MM.1S (cell line): Measurements from ENCODE around the gene FAF2.
"Not testable (repeated sequence)": the region's sequence is repeated elsewhere in the genome, so short reads cannot be mapped to it uniquely, and the experiment has no call there.

Source experiments
- EZH2 ChIP-seq: fragments of 300-600 bp; sonication (generic); optimal IDR thresholded peaks from 2 replicates; pipeline ENCODE3; 2017; ENCODE audit warnings: low read depth, mild to moderate bottlenecking, antibody characterized with exemption, low read length, mixed read lengths
- EZH2phosphoT487 ChIP-seq: fragments of 300-600 bp; sonication (generic); IDR thresholded peaks from 2 replicates; pipeline ENCODE4 v1.6.1; 2018; ENCODE audit warnings: antibody characterized with exemption, low read length
- TF ChIP-seq, protein P1 (sequence below): fragments of 300-600 bp; sonication (generic); IDR thresholded peaks from 2 replicates; pipeline ENCODE4 v1.5.1; 2016; ENCODE audit warnings: antibody characterized with exemption, low read length, mixed read lengths

GRCh38 chr5:176442911-176443310 is 5.3 kb upstream of the FAF2 start:
- TF ChIP-seq, protein P1, sequence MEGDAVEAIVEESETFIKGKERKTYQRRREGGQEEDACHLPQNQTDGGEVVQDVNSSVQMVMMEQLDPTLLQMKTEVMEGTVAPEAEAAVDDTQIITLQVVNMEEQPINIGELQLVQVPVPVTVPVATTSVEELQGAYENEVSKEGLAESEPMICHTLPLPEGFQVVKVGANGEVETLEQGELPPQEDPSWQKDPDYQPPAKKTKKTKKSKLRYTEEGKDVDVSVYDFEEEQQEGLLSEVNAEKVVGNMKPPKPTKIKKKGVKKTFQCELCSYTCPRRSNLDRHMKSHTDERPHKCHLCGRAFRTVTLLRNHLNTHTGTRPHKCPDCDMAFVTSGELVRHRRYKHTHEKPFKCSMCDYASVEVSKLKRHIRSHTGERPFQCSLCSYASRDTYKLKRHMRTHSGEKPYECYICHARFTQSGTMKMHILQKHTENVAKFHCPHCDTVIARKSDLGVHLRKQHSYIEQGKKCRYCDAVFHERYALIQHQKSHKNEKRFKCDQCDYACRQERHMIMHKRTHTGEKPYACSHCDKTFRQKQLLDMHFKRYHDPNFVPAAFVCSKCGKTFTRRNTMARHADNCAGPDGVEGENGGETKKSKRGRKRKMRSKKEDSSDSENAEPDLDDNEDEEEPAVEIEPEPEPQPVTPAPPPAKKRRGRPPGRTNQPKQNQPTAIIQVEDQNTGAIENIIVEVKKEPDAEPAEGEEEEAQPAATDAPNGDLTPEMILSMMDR, result not testable (repeated sequence)
- TF ChIP-seq EZH2, EZH2phosphoT487: not testable (repeated sequence)
